Suppressor macrophage (primary cell): ENCODE results near the gene ARSG.

Experiments
- DNase-seq, 4 experiments: peaks; one replicate each; pipeline ENCODE4 v3.0.0-alpha.2; 2020 to 2022

ARSG gene

GRCh38 chr17:68378268-68379176, 87.2 kb downstream of the ARSG start:
- DNase-seq, result peak; percentile 94 to 98 (median 96)

GRCh38 chr17:68379177-68379510, 87.8 kb downstream of the ARSG start:
- no peak for DNase-seq

- no peak for DNase-seq
Observed at GRCh38 chr17:68379692-68380677, 88.7 kb downstream of the ARSG start.

- DNase-seq, result peak; percentile 95 to 98 (median 96)
Observed at GRCh38 chr17:68381076-68381900, 90.0 kb downstream of the ARSG start.

- DNase-seq, result peak in 1 of 4 experiments; percentile 10
Observed at GRCh38 chr17:68382582-68383085, 91.3 kb downstream of the ARSG start.

- DNase-seq, result no peak
Observed at GRCh38 chr17:68383120-68383442, 91.8 kb downstream of the ARSG start.

- peak; percentile 82 to 92 (median 86) for DNase-seq
Observed at GRCh38 chr17:68383443-68384321, 92.4 kb downstream of the ARSG start.

- peak in 3 of 4 experiments; percentile 24 to 71 (median 68) for DNase-seq
Observed at GRCh38 chr17:68384471-68384870, 93.2 kb downstream of the ARSG start.

- DNase-seq, result no peak
Observed at GRCh38 chr17:68384941-68385340, 93.6 kb downstream of the ARSG start.

GRCh38 chr17:68385490-68386215, 94.4 kb downstream of the ARSG start:
- no peak for DNase-seq

GRCh38 chr17:68387435-68388218, 96.3 kb downstream of the ARSG start:
- DNase-seq, result no peak

- no peak for DNase-seq
Observed at GRCh38 chr17:68389041-68389440, 97.7 kb downstream of the ARSG start.

GRCh38 chr17:68390888-68391545, 99.7 kb downstream of the ARSG start:
- no peak for DNase-seq

GRCh38 chr17:68391561-68392268, 100.4 kb downstream of the ARSG start:
- no peak for DNase-seq

- DNase-seq, result no peak
Observed at GRCh38 chr17:68394608-68395331, 103.5 kb downstream of the ARSG start.

- peak in 3 of 4 experiments; percentile 46 to 57 (median 53) for DNase-seq
Observed at GRCh38 chr17:68396226-68397107, 105.2 kb downstream of the ARSG start.

- DNase-seq, result no peak
Observed at GRCh38 chr17:68397108-68397536, 105.8 kb downstream of the ARSG start.
